ENCODE measurements around the gene ALCAM.
"Not testable (repeated sequence)": the region's sequence is repeated elsewhere in the genome, so short reads cannot be mapped to it uniquely, and the experiment has no call there.

ALCAM gene

GRCh38 chr3:105388176-105388575 lies 21.5 kb downstream of the ALCAM start:
- DNase-seq (ENCODE audit: low spot score): no peak

GRCh38 chr3:105389759-105390158 lies 23.1 kb downstream of the ALCAM start:
- not testable (repeated sequence) for DNase-seq (ENCODE audit: low spot score)

- not testable (repeated sequence) for DNase-seq (ENCODE audit: low spot score)
Observed at GRCh38 chr3:105392598-105392997, 25.9 kb downstream of the ALCAM start.

DNA sequence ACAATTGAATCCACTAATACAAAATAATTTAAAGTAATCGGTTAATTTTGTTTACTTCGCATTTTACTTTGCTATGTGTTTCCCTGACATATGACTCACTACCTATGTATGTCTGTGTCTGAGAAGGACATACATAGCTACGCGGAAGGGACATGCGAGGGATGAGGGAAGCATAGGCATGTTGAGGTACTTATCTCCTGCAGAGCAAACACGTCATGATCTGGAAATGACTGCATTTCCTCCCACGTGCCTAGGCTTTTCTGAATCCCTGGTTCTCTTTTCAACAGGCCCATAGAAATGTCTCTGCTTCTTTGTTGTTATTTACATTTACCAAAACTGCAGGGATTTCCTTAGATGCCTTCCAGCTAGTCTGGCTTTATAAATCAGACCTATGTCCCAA lies 27.5 kb downstream of the ALCAM start:
- DNase-seq (ENCODE audit: low spot score): no peak

DNA sequence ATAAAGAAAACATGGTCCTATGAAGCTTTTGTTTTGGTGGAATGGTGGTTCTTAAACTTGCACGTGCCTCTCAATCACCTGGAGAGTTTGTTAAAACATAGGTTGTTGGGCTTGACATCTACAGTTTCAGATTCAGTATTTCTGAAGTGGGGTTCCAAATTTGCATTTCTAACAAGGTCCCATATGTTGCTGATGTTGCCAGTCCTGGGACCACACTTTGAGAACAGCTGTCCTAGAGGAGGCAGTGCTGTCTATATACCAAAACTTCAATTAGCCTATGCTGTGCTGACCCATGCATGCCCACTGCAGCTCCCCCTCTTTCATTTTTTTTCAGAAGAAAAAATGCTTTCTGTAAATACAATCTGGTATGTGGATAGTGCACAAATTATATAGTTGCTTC lies 31.3 kb downstream of the ALCAM start:
- no peak for DNase-seq (ENCODE audit: low spot score)

DNA sequence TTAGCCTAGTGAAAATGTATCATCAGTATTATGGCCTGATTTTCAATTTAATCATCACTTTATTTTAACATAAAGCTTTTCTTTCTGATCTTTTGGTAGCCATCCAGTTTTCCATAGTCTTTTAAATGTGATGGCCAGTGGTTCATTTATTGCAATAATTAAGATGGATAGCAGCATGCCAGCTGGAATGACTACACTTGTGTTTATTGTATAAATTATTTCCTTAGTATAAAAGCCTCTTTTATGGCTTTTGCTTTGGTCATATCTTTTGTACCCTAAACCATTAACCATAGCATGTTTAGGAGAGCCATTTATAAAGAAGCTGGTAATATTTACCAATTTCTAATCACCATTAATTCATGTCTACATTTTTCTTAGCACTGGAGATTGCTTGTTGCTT lies 31.7 kb downstream of the ALCAM start:
- no peak for DNase-seq (ENCODE audit: low spot score)

DNA sequence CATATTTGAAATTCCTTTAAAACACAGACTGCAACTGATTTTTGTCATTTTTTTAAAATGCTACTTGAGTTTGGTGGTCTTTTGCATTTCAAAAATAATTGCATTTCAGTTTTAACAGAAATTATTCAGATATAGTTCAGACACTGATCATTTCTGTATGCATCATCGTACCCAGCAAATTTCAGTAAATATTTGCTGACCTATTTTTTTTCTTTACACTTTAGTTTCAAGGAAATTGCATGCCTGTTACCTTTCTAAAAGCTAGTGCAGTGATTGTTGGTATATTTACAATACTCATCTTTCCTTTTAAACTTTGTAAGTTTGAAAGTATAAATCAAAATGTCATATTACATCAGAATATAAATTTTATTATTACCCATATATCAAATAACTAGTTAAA lies 32.4 kb downstream of the ALCAM start:
- no peak for DNase-seq (ENCODE audit: low spot score)

DNA sequence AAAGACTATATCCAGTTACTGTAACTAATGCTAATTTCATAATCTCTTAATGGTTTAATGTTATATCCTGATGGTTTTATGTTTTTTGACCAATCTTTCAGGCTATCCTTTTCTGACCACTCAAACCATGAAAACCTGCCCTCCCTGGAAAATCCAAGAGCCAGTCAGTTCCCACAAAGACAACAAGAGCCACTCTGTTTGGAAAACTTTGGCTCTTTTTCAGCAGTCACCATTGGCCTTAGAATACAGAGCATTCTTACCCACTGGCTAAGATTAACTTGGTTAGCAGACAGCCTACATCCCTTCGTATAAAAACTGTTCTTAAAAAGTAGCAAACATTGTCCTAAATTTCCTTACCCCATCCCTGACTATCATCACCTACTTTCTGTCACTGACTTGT lies 32.9 kb downstream of the ALCAM start:
- no peak for DNase-seq (ENCODE audit: low spot score)

DNA sequence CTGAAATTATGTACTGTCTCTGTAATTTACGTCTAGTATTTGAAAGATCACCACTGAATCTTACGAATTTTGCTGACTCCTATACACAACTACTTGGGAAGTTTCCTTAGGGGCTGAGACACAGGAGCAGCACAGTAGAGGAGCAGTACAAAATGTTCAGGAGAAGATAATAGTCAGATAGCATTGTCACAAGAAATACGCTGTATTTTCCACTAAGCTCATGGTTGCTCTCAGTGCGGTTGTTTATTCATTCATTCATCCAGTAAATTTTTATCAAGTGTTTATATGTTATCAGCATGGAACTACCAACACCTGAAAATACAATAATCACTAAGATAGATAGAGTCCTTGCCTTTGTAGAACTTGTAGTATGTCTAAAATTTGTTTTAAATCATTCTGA lies 34.5 kb downstream of the ALCAM start:
- DNase-seq (ENCODE audit: low spot score): no peak

GRCh38 chr3:105401691-105402149 lies 35.0 kb downstream of the ALCAM start:
- DNase-seq (ENCODE audit: low spot score): no peak

DNA sequence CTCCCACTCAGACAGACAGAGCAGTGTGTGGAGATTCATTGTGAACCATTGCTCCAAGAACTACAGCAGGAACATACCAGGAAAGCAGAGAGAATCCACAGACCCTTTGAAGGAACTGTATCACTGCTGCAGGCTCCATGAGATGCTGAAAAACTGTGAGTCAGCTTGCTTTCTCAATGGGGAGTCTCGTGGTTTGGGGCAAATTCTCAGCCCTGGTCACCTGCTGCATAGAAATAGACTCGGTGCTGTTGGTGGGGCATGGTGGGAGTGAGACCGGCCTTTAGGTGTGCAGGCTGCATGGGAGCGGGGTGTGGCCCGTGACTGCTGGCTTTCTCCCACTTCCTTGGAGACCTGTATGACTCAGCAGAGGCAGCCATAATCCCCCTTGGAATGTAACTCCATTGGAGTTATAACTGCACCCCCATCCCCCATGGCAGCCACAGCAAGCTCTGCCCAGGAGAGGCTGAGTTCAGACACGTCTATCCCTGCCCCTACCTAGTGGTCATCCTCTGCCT lies 35.6 kb downstream of the ALCAM start:
- DNase-seq (ENCODE audit: low spot score): no peak

GRCh38 chr3:105403034-105403433 lies 36.3 kb downstream of the ALCAM start:
- not testable (repeated sequence) for DNase-seq (ENCODE audit: low spot score)

DNA sequence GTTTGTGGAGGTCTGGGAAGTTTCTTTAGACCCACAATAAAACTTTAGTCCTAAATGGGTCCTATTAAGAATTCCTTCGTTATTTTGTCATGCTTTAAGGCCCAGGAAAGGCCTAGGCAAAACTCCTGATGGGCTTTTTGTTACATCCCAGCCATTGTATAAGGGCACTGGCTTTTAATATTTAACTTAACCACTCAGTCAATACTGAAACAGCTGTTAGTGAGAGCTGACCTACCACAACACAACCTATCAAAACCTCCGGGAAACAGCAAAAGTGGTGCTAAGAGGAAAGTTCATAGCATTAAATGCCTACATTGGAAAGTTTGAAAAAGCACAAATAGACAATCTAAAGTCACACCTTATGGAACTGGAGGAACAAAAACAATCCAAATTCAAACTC lies 39.6 kb downstream of the ALCAM start:
- DNase-seq (ENCODE audit: low spot score): no peak

DNA sequence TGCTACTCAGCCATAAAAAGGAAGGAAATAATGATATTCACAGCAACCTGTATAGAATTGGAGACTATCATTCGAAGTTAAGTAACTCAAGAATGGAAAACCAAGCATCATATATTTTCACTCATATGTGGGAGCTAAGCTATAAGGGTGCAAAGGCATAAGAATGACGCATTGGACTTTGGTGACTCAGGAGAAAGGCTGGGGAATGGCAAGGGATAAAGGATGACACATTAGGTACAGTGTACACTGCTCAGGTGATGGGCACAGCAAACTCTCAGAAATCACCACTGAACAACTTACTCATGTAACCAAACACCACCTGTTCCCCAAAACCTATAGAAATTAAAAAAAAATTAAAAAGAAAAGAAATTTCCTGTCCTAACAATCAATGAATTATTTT lies 42.7 kb downstream of the ALCAM start:
- DNase-seq (ENCODE audit: low spot score): no peak

- no peak for DNase-seq (ENCODE audit: low spot score)
Observed at GRCh38 chr3:105413343-105413887, 46.7 kb downstream of the ALCAM start.

DNA sequence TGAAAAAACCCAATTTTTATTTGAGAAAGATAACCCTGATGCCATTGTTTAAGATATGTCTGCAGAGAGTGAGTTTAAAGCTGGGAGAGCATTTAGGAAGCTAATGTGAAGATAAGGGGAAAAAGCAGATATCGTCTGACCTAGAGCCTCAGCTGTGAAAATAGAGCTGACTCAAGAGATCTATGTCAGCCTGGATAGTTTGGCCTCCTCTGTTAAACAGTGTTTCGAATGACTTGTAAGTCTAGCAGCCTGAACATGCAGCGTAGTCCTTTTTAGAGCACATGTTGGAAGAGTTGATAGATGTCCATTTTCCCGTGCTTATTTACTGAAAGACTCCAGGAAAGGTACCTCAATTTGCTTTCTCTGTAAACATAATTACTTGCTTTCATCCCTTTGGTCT lies 48.1 kb downstream of the ALCAM start:
- DNase-seq (ENCODE audit: low spot score): no peak

DNA sequence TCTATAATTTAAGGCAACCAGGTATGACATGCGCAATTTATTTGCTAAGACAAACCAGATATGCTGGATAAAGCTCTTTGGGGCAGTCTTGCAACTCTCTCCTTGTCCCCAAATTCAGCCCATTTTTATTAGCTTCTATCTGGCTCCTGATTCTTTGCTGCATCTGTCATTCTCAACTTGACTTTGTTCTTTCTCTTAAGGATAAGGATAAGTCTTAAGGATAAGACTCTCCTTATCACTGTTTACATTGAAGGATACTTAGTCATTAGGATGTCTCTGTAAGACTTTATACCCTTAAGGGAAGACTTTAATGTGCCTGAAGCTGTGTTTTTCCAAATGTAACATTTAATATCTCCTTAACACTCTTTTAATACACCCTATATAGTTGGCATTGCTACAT lies 49.2 kb downstream of the ALCAM start:
- no peak for DNase-seq (ENCODE audit: low spot score)

DNA sequence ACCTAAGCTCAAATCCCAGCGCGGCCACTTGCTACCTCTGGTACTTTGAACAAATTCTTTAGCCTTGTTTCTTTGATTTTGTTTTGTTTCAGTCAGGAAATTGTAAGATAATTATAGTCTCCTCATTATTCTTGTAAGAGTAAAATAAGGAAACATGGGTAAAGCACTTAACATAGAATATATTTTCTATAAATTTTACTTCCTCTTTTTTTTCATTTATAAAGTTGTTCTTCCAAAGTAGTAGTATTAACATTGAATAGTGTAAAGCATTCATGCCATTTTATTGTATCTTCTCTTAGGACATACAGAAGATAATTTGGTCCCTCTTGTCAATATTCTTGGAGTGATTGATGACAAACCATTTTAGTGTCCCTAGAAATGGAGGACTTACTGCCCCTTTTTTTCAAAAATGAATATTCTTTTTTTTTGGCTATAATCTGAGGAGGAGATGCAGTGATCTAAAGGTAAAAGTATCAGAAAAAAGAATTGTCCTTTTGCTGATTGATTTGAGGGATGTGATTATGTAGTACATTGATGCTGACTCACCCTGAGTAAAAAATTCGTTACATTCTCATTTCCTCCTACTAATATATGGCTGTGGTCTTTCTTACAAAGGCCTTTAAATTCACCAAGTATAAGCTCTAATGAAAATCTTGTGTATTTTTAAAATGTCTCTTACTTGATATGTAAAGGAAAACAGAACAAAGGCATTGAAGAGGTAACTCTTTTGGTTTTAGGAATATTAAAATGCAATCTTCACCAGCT lies 51.0 kb downstream of the ALCAM start:
- no peak for DNase-seq (ENCODE audit: low spot score)

- DNase-seq (ENCODE audit: low spot score): no peak
Observed at GRCh38 chr3:105422645-105423044, 55.9 kb downstream of the ALCAM start.

DNA sequence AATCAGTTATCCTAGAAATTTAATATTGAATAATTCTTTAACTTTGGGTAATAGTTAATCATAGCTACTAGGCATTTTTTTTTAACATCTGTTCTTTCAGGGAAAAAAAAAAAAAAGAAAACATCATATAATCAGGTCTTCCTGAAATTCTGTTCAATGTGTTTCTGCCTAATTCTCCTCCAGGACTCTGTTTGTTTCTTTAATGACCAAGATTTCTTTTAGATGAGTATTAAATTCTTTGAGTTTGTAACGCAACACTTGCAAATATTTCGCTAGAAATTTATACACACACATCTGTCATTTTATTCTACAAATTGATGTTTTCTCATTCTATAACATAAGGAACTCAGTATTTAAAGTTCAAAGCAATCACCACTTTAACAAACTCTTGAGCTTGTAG lies 56.7 kb downstream of the ALCAM start:
- DNase-seq (ENCODE audit: low spot score): no peak

DNA sequence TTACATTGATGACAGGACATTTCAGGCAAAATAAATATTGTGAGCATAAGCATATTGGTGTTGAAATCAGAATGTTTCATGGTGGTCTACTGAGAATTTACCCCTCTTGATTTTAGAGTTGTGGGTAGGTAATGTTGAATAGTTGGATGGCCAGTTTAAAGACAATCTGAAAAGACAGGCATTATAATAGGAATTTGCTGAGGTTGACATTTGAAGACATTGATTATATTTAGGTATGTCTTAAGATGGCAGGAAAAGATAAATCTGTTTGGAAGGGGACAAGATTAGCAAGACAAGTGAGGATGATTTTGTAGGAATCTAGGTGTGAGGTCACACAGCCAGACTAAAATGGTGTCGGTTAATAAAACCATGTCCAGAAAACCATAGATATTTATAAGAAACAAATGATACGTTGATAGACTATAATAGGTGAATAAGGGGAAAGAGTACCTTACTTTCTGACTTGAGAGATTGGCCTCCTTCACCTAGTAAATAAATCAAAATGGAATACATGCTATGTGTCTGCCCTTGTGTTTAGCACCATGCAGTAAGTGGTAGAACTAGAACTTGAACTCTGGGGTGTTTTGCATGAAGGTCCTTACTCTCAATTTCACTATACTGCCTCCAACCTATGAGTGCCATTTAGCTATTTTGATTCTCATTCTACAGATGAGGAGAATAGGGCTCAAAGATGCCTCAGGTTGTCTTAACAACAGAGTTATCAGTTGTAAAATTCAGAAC lies 57.9 kb downstream of the ALCAM start:
- no peak for DNase-seq (ENCODE audit: low spot score)

- DNase-seq (ENCODE audit: low spot score): no peak
Observed at GRCh38 chr3:105425153-105425502, 58.4 kb downstream of the ALCAM start.

DNA sequence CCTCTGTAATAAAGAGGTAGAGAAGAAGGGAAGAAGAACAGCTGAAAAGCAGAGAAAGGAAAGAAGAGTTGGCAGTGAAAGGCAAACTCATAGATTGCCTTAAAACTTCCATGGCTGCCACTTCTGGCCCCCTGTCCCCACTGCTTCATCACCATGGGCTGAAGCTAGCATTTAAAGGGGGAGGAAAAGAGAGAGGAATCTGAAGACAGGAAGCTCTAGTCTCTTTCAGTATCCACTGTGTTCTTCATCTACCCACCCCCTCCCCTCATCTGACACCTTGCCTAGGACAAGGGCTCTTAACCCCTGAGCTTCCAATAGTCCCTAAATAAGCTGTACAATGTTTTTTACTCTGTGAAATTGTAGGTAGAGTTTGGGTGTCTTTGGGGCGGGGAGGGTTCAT lies 60.6 kb downstream of the ALCAM start:
- no peak for DNase-seq (ENCODE audit: low spot score)

Measured in CD4-positive, alpha-beta T cell treated with Interleukin-15 for 4 hours (primary cell).